Esophagus (tissue), 2 donors: ENCODE data around the gene TNFRSF12A. TPM values are rescaled to one million over a fixed set of nuclear protein-coding genes. Genes with fewer than 3 reads are reported as not detected.

ENCODE experiments used
- H3K27ac ChIP-seq, 2 donors: one replicate each; pipeline ENCODE4 v1.5.1; 2013; ENCODE audit warnings: low read depth in 2 of 2, mild to moderate bottlenecking in 2 of 2, inconsistent platforms in 1 of 2, low read length in 1 of 2, moderate library complexity in 1 of 2
- H3K27me3 ChIP-seq, 2 donors: one replicate each; pipeline ENCODE4 v1.6.1; 2013; ENCODE audit warnings: low read length in 2 of 2, control low read depth in 1 of 2, mild to moderate bottlenecking in 1 of 2; ENCODE audit not compliant: insufficient read depth in 2 of 2, control insufficient read depth in 1 of 2
- H3K36me3 ChIP-seq, 2 donors: one replicate each; pipeline ENCODE4 v1.6.1; 2013; ENCODE audit warnings: low read length in 1 of 2; ENCODE audit not compliant: control insufficient read depth in 2 of 2, insufficient read depth in 2 of 2
- H3K4me1 ChIP-seq, 2 donors: one replicate each; pipeline ENCODE4 v1.6.1; 2013; ENCODE audit warnings: low read length in 1 of 2; ENCODE audit not compliant: control insufficient read depth in 2 of 2, insufficient read depth in 2 of 2
- H3K4me3 ChIP-seq, 2 donors: one replicate each; pipeline ENCODE4 v1.5.1; 2013; ENCODE audit warnings: low read length in 2 of 2, mild to moderate bottlenecking in 2 of 2, low read depth in 1 of 2, moderate library complexity in 1 of 2
- H3K9me3 ChIP-seq, 2 donors: one replicate each; pipeline ENCODE4 v1.6.1; 2013; ENCODE audit warnings: mild to moderate bottlenecking in 2 of 2, low read depth in 1 of 2, low read length in 1 of 2, moderate library complexity in 1 of 2; ENCODE audit not compliant: control insufficient read depth in 2 of 2, insufficient read depth in 1 of 2
- WGBS, 2 donors: extraction: QIAGEN DNeasy Blood & Tissue Kit; methylation state at CpG; one replicate each; pipeline ENCODE4 v1.1.7; 2013; 5-methylcytosine and 5-hydroxymethylcytosine counted together
- polyA plus RNA-seq, 2 donors: library from polyadenylated mRNA; stranded (reverse); fragments of 200-250 nt; gene quantifications; one replicate each; pipeline ENCODE4 v1.2.3, GENCODE V29; 2013
- donor health status: healthy with polysubstance abuse.
- donor health status: Bipolar disorder and iron deficiency.

TNFRSF12A gene
- polyA plus RNA-seq, 2 donors: 16.6 to 21.1 TPM

DNA sequence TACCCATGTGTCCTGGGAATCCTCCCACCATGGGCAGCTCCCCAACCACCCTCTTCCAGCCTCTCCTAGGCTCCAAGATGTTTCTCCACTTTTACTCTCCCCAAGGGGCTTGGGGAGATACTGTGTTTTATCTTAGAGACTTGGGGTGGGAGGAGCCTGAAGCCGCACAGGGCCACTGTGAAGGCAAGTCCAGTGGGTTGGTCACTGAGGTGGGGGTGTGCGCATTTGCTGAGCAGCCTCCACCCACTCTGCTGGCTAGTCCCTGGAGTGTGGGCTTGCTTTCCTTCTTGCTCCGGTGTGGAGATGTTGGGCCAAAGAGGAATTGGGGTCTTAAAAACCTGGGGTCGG, 11.5 kb upstream of the TNFRSF12A start:
- no peak overlapping the region for H3K27ac ChIP-seq
- WGBS, 2 donors: 70 to 75% methylated on average over 4 of the region's 4 CpGs
- H3K4me1 ChIP-seq: peaks cover 0 to 2% of the 10 kb centered on the region in 2 donors
- peaks cover 0 to 4% of the 10 kb centered on the region in 2 donors for H3K27me3 ChIP-seq
- H3K4me3 ChIP-seq: no peak overlapping the region
- no peaks in the 10 kb centered on the region for H3K9me3 ChIP-seq
- H3K36me3 ChIP-seq: no peaks in the 10 kb centered on the region

DNA sequence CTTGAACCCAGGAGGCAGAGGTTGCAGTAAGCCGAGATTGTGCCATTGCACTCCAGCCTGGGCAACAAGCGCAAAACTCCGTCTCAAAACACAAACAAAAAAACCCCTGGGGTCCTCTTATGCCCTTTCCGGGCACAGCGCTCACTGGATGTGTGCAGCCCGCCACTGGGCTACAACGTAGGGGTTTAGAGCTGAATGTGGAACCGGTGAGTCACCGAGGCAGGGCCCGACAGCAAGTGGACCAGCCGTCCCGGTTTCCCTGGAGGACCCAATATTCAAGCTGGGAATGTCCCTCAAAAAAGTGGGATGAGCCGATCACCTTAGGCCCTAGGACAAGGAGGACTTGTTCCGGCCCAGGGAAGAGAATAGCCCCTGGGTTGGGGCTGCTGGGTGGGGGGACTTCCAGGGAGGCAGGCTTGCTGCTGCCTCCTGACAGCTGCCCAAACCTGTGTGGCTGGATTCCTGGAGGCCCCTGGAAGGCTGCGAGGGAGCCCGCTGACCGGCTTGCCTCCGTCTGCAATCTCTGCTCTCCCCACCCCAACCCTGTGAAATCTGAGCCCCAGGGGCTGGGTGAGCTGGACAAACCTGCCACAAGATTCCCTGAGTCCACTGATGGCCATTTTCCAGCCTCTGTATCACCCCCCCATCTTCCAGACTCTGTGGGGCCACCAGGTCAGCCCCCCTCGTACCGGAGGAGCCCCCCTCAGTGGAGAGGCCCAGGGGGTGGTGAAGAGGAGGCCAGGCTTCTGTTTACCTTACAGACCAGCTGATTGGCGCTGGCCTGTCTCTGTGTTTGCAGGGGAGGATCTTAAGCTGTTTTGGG, 10.4 kb upstream of the TNFRSF12A start:
- Histone ChIP-seq H3K9me3 (no peaks in the 10 kb centered on the region), H3K4me1 (peaks cover 0 to 2% of the 10 kb centered on the region in 2 donors), H3K4me3 (no peak overlapping the region), H3K36me3 (no peaks in the 10 kb centered on the region), H3K27me3 (peaks cover 0 to 4% of the 10 kb centered on the region in 2 donors), H3K27ac (no peak overlapping the region)
- WGBS, 2 donors: 37 to 42% methylated on average over 21 of the region's 21 CpGs

DNA sequence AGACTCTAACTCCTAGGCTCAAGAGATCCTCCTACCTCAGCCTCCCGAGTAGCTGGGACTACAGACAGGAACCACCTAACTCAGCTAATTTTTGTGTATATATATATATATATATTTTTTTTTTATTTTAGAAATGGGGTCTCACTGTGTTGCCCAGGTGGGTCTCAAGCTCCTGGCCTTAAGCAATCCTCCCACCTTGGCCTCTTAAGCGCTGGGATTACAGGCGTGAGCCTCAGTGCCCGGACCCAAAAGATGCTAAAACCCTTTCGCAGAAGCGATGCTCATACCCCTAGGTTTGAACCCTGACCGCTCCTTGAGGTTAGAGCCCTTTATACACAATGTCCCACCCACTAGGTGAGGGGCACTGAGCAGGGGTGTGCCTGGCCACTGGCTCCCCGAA, 9.7 kb upstream of the TNFRSF12A start:
- H3K4me1 ChIP-seq: no peaks in the 10 kb centered on the region
- no peak overlapping the region for H3K4me3 ChIP-seq
- no peaks in the 10 kb centered on the region for H3K36me3 ChIP-seq
- H3K27ac ChIP-seq: no peak overlapping the region
- no peaks in the 10 kb centered on the region for H3K9me3 ChIP-seq
- WGBS, 2 donors: 88 to 94% methylated on average over 8 of the region's 8 CpGs
- H3K27me3 ChIP-seq: peaks cover 0 to 4% of the 10 kb centered on the region in 2 donors

DNA sequence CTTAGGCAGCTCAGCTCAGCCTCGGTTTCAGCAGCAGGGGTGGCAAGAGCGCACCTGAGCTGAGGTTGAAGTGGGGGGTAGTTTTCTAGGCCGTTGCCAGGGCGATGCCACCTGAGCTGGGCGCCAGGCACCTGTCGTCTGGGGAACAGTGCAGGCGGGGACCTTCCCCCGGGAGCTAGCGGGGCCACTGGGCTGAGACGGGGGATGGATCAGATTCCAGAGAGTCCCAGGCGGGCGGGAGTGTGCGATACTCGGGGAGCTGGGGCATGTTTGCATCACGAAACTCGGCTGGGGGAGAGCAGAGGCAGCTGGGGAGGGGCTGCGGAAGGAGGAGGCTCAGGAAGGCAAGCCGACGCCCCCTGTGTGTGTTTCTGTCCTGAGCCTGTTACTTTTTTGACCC, 7.9 kb upstream of the TNFRSF12A start:
- no peaks in the 10 kb centered on the region for H3K36me3 ChIP-seq
- H3K27me3 ChIP-seq: peaks cover 0 to 4% of the 10 kb centered on the region in 2 donors
- H3K27ac ChIP-seq: no peak overlapping the region
- H3K4me1 ChIP-seq: no peaks in the 10 kb centered on the region
- H3K4me3 ChIP-seq: no peak overlapping the region
- no peaks in the 10 kb centered on the region for H3K9me3 ChIP-seq
- 13 to 19% methylated on average over 18 to 19 of the region's 19 CpGs for WGBS, 2 donors

DNA sequence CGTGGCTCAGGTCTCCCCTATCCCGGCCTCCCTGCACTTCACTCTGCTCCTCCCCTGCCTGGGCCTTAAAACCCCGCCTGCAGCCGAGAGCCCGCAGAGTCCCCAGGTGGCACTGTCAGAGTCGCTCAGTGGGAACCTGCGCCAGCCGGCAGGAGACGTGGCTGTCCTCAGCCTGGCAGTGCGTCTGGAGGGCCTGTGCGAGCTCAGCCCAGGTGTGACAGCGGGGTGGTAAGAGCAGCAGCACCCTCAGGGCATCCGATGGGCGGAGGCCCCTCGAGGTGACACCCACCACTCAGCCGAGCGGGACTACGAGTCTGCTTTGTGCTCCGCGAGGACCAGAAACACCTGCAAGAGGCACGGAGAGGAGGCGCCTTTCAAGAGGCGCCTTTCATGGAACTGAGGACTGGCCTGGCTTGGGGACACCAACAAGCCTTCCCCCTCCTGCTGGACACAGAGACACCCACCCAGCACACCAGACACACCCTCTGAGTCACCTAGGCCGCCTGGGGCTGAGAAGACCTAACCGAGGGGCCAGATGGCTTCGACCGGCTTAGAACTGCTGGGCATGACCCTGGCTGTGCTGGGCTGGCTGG, 7.2 kb upstream of the TNFRSF12A start, which contains the start of gene CLDN9:
Gene CLDN9, plus strand, starts transcription at position 96 of the 593 bp plus-strand sequence. Its CDS starts 440 bp downstream, at position 536.
- Histone ChIP-seq H3K4me1 (no peaks in the 10 kb centered on the region), H3K27me3 (peaks cover 0 to 4% of the 10 kb centered on the region in 2 donors), H3K9me3 (no peaks in the 10 kb centered on the region), H3K4me3 (no peak within 1 kb of the TSS), H3K36me3 (no peaks in the 10 kb centered on the region), H3K27ac (no peak within 1 kb of the TSS)
- 33 to 37% methylated on average over 27 of the region's 27 CpGs for WGBS, 2 donors

DNA sequence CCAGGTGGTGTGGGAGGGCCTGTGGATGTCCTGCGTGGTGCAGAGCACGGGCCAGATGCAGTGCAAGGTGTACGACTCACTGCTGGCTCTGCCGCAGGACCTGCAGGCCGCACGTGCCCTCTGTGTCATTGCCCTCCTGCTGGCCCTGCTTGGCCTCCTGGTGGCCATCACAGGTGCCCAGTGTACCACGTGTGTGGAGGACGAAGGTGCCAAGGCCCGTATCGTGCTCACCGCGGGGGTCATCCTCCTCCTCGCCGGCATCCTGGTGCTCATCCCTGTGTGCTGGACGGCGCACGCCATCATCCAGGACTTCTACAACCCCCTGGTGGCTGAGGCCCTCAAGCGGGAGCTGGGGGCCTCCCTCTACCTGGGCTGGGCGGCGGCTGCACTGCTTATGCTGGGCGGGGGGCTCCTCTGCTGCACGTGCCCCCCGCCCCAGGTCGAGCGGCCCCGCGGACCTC, 6.6 kb upstream of the TNFRSF12A start:
- H3K4me1 ChIP-seq: peaks cover 0 to 3% of the 10 kb centered on the region in 2 donors
- H3K9me3 ChIP-seq: no peaks in the 10 kb centered on the region
- no peak overlapping the region for H3K4me3 ChIP-seq
- peaks cover 0 to 4% of the 10 kb centered on the region in 2 donors for H3K27me3 ChIP-seq
- no peaks in the 10 kb centered on the region for H3K36me3 ChIP-seq
- 61 to 67% methylated on average over 27 of the region's 27 CpGs for WGBS, 2 donors
- no peak overlapping the region for H3K27ac ChIP-seq

DNA sequence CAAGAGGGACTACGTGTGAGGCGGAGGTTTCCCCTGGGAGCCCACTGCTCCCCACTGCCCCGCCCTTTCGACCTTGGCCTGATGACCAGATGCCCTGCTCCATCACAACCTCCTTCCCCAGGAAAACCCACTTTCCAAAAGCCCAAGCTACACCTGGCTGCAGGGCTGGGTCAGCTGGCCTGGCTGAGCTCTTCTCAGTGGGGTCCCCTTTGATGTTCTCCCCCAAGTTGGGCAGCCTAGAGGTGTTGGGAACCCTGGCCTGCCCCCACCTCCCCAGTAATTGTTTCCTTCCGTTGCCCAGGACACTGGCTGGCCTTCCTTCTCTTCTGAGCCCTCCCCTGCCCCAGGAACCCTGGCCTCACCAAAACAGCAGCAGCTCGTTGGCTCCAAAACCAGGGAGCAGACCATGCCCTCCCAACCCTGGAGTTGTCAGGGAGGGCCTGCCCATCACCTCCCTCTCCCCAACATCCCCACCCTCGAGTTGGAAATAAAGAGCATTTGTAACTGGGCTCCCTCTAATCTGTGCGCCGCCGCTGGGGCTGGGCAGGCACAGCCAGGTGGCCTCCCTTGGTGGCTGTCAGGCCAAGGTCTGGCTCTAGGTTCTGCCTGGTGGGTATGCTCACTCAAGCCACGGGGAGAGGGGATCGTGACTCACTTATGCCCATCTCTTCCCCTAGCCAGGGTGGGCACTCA, 6.0 kb upstream of the TNFRSF12A start:
- 59 to 66% methylated on average over 12 of the region's 12 CpGs for WGBS, 2 donors
- Histone ChIP-seq H3K36me3 (no peaks in the 10 kb centered on the region), H3K9me3 (no peaks in the 10 kb centered on the region), H3K4me1 (peaks cover 0 to 3% of the 10 kb centered on the region in 2 donors), H3K4me3 (no peak overlapping the region), H3K27me3 (peaks cover 0 to 4% of the 10 kb centered on the region in 2 donors), H3K27ac (no peak overlapping the region)

DNA sequence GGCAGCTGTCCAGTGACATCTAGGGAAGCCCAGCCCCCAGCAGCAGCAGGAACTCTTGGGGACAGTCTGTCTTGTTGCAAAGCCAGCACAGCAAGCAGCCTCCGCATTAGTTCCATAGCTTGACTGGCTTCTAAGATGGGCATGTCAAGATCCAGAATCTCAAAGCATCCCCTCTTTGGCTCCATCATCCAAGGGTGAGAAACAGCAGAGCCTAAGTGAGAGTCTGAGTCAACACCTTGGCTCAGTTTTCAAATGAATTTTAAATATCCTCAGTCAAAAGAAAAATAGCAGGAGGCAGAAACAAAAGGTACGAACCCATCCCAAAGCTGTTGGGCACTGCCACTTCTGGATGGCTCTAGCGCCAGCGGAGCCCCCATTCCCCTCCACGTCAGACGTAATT, 5.2 kb upstream of the TNFRSF12A start:
- Histone ChIP-seq H3K4me3 (no peak overlapping the region), H3K9me3 (no peaks in the 10 kb centered on the region), H3K36me3 (no peaks in the 10 kb centered on the region), H3K27ac (no peak overlapping the region), H3K27me3 (peaks cover 0 to 4% of the 10 kb centered on the region in 2 donors), H3K4me1 (peaks cover 0 to 6% of the 10 kb centered on the region in 2 donors)
- WGBS, 2 donors: 82 to 83% methylated on average over 6 of the region's 6 CpGs

DNA sequence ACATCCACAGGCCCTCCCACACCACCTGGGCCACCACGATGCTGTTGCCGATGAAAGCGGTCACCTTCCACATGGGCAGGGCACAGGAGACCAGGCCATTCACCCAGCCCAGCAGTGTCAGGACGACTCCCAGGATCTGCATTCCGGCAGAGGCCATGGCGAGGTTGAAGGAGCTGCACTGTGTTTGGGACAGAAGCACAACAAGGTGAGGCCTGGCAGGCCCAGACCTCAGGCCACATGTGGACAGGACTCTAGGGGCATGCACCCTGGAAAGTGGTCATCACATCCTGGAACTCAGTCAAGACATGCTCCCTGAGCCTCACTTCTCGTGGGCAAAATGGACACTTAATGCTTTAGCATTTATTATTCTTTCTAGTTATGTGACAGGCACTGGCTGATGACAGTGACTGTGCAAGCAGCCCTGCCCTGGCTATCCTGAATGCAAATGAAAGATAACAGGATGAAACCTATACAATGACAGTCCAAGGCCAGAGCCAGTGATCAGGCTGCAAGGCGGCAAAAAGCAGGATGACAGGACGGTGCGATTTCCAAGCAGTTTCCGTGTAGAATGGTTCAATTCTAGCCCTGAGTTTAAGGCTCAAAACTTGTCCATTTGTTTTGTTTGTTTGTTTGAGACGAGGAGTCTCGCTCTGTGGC, 4.2 kb upstream of the TNFRSF12A start:
- H3K4me3 ChIP-seq: no peak overlapping the region
- H3K27me3 ChIP-seq: peaks cover 0 to 4% of the 10 kb centered on the region in 2 donors
- 85 to 86% methylated on average over 13 of the region's 13 CpGs for WGBS, 2 donors
- no peaks in the 10 kb centered on the region for H3K36me3 ChIP-seq
- no peaks in the 10 kb centered on the region for H3K9me3 ChIP-seq
- no peak overlapping the region for H3K27ac ChIP-seq
- peaks cover 0 to 6% of the 10 kb centered on the region in 2 donors for H3K4me1 ChIP-seq
